GM12878 (cell line): Measurements from ENCODE around the gene CSMD2. TPM values are rescaled to one million over a fixed set of nuclear protein-coding genes. Genes with fewer than 3 reads are reported as not detected.
A peak's percentile ranks its signal among the peaks of the same experiment; 100 is the strongest.

Source experiments
- ATAC-seq: fragments of 200-7000 bp; cut with Tn5 transposase; 3 replicates; pipeline ENCODE4 v1.9.1; 2020; ENCODE audit warnings: mild to moderate bottlenecking, moderate library complexity
- BruUV-seq: library from RNA; stranded (reverse); fragments of 400-500 nt; replicated peaks from 2 replicates; lab custom pipeline; 2021; lab: Mats Ljungman, UMichigan
- CTCF ChIA-PET: fragments of 300-600 bp; sonication (Branson Sonifier 250); formaldehyde crosslinking; extraction: SDS; loops from one replicate; lab custom pipeline; 2021; ENCODE audit warnings: inconsistent platforms; lab: Yijun Ruan, JAX
- POLR2A ChIA-PET: fragments of 350-600 bp; formaldehyde crosslinking; extraction: SDS; loops from one replicate; lab custom pipeline; 2021; ENCODE audit warnings: inconsistent platforms; lab: Charles Lee
- RAD21 ChIA-PET: fragments of 300-600 bp; sonication (Branson Sonifier 250); formaldehyde crosslinking; loops from one replicate; lab custom pipeline; 2023; ENCODE audit warnings: antibody characterized with exemption; ENCODE audit not compliant: unreplicated experiment; lab: Charles Lee
- SMC1A ChIA-PET: fragments of 300-600 bp; sonication (Branson Sonifier 250); formaldehyde crosslinking; loops from one replicate; lab custom pipeline; 2023; ENCODE audit not compliant: unreplicated experiment, uncharacterized antibody; lab: Charles Lee
- DNase-seq: peaks from one replicate; pipeline ENCODE4 v3.0.0-alpha.2; 2011; ENCODE audit warnings: low read depth, low spot score
- FAIRE-seq: peaks from 3 replicates; lab custom pipeline; 2011; peaks lifted over from hg19 to GRCh38; lab: Jason Lieb, UNC
- H2AFZ ChIP-seq: 2 replicates; pipeline ENCODE4 v1.6.0; 2011; ENCODE audit warnings: low read depth, low read length, control low read depth; ENCODE audit not compliant: control insufficient read depth
- H3K27ac ChIP-seq: 2 replicates; pipeline ENCODE4 v1.5.1; 2011; ENCODE audit warnings: control low read depth; ENCODE audit not compliant: control insufficient read depth, insufficient read depth
- H3K27me3 ChIP-seq, 2 experiments: replicated peaks in 1 of 2; 2 replicates each; pipeline versions ENCODE4 v1.6.0 to v1.6.1; 2011; ENCODE audit warnings: low read length in 1 of 2; ENCODE audit not compliant: control insufficient read depth in 2 of 2, insufficient read depth in 2 of 2
- H3K36me3 ChIP-seq, 2 experiments: 2 replicates each; pipeline ENCODE4 v1.5.1; 2011; ENCODE audit warnings: low read length in 1 of 2; ENCODE audit not compliant: control insufficient read depth in 2 of 2, insufficient read depth in 2 of 2
- H3K4me1 ChIP-seq: 2 replicates; pipeline ENCODE4 v1.6.1; 2011; ENCODE audit warnings: mild to moderate bottlenecking, low read length, moderate library complexity, mixed read lengths; ENCODE audit not compliant: control insufficient read depth, insufficient read depth
- H3K4me2 ChIP-seq: 2 replicates; pipeline ENCODE4 v1.6.0; 2011; ENCODE audit warnings: control low read depth; ENCODE audit not compliant: control insufficient read depth, insufficient read depth
- H3K4me3 ChIP-seq: fragments of 200-600 bp; sonication (generic); 2 replicates; pipeline ENCODE4 v1.5.1; 2016
- H3K79me2 ChIP-seq: 2 replicates; pipeline ENCODE4 v1.6.0; 2011; ENCODE audit warnings: low read length; ENCODE audit not compliant: control insufficient read depth, insufficient read depth
- H3K9ac ChIP-seq: 2 replicates; pipeline ENCODE4 v1.8.0; 2011; ENCODE audit warnings: low read length, control low read depth, mixed read lengths; ENCODE audit not compliant: control insufficient read depth, insufficient read depth
- H3K9me3 ChIP-seq: replicated peaks from 3 replicates; pipeline ENCODE4 v1.5.1; 2011; ENCODE audit warnings: mild to moderate bottlenecking, low read length; ENCODE audit not compliant: control insufficient read depth, insufficient read depth
- H4K20me1 ChIP-seq: 2 replicates; pipeline ENCODE4 v1.6.0; 2011; ENCODE audit not compliant: control insufficient read depth, insufficient read depth
- BACH1 ChIP-seq: fragments of 450-650 bp; IDR thresholded peaks from 2 replicates; pipeline ENCODE4 v1.6.1; 2017; ENCODE audit warnings: mild to moderate bottlenecking, borderline replicate concordance
- BHLHE40 ChIP-seq, 2 experiments: fragments of 450-650 bp in 1 of 2; IDR thresholded peaks; 2 replicates each; pipeline ENCODE4 v1.6.1; 2011 to 2017; ENCODE audit warnings: low read depth in 2 of 2, borderline replicate concordance in 1 of 2, improper control_type of control experiment in 1 of 2, low read length in 1 of 2, mild to moderate bottlenecking in 1 of 2
- CBFB ChIP-seq: IDR thresholded peaks from 2 replicates; pipeline ENCODE4 v1.6.1; 2016; ENCODE audit warnings: antibody characterized with exemption, low read depth
- EGR1 ChIP-seq, 2 experiments: IDR thresholded peaks; 1 replicate in 1 of 2; 2 replicates in 1 of 2; pipeline ENCODE4 v1.6.1; 2011 to 2012; ENCODE audit warnings: low read depth in 2 of 2, low read length in 2 of 2, borderline replicate concordance in 1 of 2, mild to moderate bottlenecking in 1 of 2, moderate library complexity in 1 of 2
- FOS ChIP-seq: IDR thresholded peaks from 3 replicates; pipeline ENCODE4 v1.6.1; 2011; ENCODE audit warnings: borderline replicate concordance; ENCODE audit not compliant: insufficient read length; ENCODE audit errors: extremely low read depth
- MTA3 ChIP-seq: IDR thresholded peaks from 2 replicates; pipeline ENCODE4 v1.6.1; 2012; ENCODE audit warnings: low read length, inconsistent platforms, borderline replicate concordance
- NRF1 ChIP-seq: conservative IDR thresholded peaks from 2 replicates; pipeline ENCODE4 v1.6.1; 2011; ENCODE audit warnings: mild to moderate bottlenecking, low read depth, low read length, improper control_type of control experiment
- SIX5 ChIP-seq: IDR thresholded peaks from 2 replicates; pipeline ENCODE4 v1.6.1; 2011; ENCODE audit warnings: mild to moderate bottlenecking, low read depth, low read length, moderate library complexity; ENCODE audit not compliant: severe bottlenecking
- SMAD1 ChIP-seq: fragments of 450-650 bp; IDR thresholded peaks from 2 replicates; pipeline ENCODE4 v1.6.1; 2018; ENCODE audit warnings: mild to moderate bottlenecking, low read depth; ENCODE audit not compliant: partially characterized antibody
- SPI1 ChIP-seq: IDR thresholded peaks from 2 replicates; pipeline ENCODE4 v1.6.1; 2011; ENCODE audit warnings: low read depth, mild to moderate bottlenecking, low read length, moderate library complexity, borderline replicate concordance; ENCODE audit not compliant: insufficient read depth
- SREBF2 ChIP-seq: IDR thresholded peaks from 2 replicates; pipeline ENCODE4 v1.6.1; 2012; ENCODE audit warnings: mild to moderate bottlenecking, low read length
- YBX1 ChIP-seq: fragments of 450-650 bp; IDR thresholded peaks from 2 replicates; pipeline ENCODE4 v1.6.1; 2016; ENCODE audit warnings: antibody characterized with exemption
- ZNF384 ChIP-seq: IDR thresholded peaks from 2 replicates; pipeline ENCODE4 v1.6.1; 2012; ENCODE audit warnings: low read depth, mild to moderate bottlenecking, low read length, improper control_type of control experiment, borderline replicate concordance
- WGBS: methylation state at CpG from one replicate; pipeline ENCODE4 v1.1.6; 2016; ENCODE audit warnings: low lambda C conversion rate; ENCODE audit not compliant: insufficient replicate concordance, insufficient coverage; ENCODE audit errors: missing lambda C conversion rate; 5-methylcytosine and 5-hydroxymethylcytosine counted together
- in situ Hi-C: fragments of 300-500 bp; cut with MboI; formaldehyde crosslinking; loops from 9 replicates; pipeline ENCODE4 v1.14.3; 2018; ENCODE audit warnings: mixed read lengths
- intact Hi-C: fragments of 100-400 bp; cut with micrococcal nuclease; formaldehyde crosslinking; loops from one replicate; pipeline ENCODE4 v1.14.2; 2022; ENCODE audit not compliant: unreplicated experiment
- polyA plus RNA-seq, 11 experiments: library from polyadenylated mRNA; depleted of rRNA in 4 of 11; unstranded in 6 of 11; stranded (reverse) in 5 of 11; fragments of >200 nt; fragmentation: Nextera tagmentation in 4 of 11; fragmentation: Illumina TruSeq in 1 of 11; extraction: Ambion mirVana in 4 of 11; extraction: Trizol in 1 of 11; gene quantifications; 1 replicate in 1 of 11; 2 replicates in 10 of 11; pipeline versions ENCODE4 v1.2.1 to v1.2.3, GENCODE V29; 2011 to 2016; ENCODE audit warnings: inconsistent platforms in 2 of 11, missing spikeins in 2 of 11, low read depth in 1 of 11
- total RNA-seq, 4 experiments: library from RNA; depleted of rRNA in 3 of 4; stranded (reverse); fragments of >200 nt in 3 of 4; fragmentation: Illumina TruSeq in 1 of 4; extraction: Trizol in 1 of 4; gene quantifications; 2 replicates each; pipeline versions ENCODE4 v1.2.1 to v1.2.3, GENCODE V29; 2013 to 2021
- TF ChIP-seq, protein P1 (sequence below): IDR thresholded peaks from 2 replicates; pipeline ENCODE4 v1.6.1; 2012; ENCODE audit warnings: improper control_type of control experiment, low read depth, low read length; ENCODE audit not compliant: insufficient replicate concordance

Gene CSMD2
- total and polyA plus RNA-seq, 10 of the 15 experiments (the other 5 are each of a cell fraction or from before 2014, with no cell fraction given): under 0.01 TPM; not detected in 9

DNA sequence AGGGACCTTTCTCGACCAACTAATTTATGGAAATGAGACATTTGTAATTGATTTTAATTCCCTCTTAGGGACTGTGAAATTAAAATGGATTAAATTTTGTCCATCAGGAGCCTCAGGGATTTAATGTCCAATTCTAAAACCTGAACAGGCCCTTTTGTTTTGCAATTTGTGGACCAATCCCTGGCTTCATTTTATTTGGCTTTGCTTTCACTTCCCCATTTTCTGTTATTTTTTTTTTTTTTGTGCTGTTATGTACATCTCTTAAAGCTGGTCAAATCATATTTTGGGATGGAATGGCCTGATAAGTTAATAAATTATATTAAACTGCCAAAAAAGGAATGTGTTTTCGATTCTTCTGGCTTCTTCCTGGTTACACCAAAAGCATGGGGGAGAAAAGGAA, 663.7 kb downstream of the CSMD2 start:
- Histone ChIP-seq H2AFZ (no peak overlapping the region), H3K4me3 (no peak overlapping the region), H3K4me1 (no peaks in the 10 kb centered on the region), H3K36me3 (no peaks in the 10 kb centered on the region), H3K27me3 (no peaks in the 10 kb centered on the region), H4K20me1 (no peaks in the 10 kb centered on the region), H3K9ac (no peak overlapping the region), H3K4me2 (no peak overlapping the region), H3K79me2 (no peaks in the 10 kb centered on the region), H3K27ac (no peak overlapping the region), H3K9me3 (peaks cover 2% of the 10 kb centered on the region; the same call in 2 of the 3 replicates)
- ATAC-seq (no peak), DNase-seq (no peak), FAIRE-seq (no peak)
- WGBS: 0% methylated on average over 2 of the region's 2 CpGs
- in situ Hi-C loops: no loop called here
- ChIA-PET SMC1A (no interaction called here), POLR2A (no interaction called here), RAD21 (no interaction called here), CTCF (interaction anchor here (0.6 kb wide), 1 partner anchor 1483 kb away, joined by 3 read pairs; no protein-coding TSS in a partner anchor)
- TF ChIP-seq ZNF384 (peak; percentile 58; the same call in 1 of the 2 replicates), BACH1 (no peak), SPI1 (peak; percentile 85)
- intact Hi-C loops: no loop called here
- BruUV-seq: no TSS peak

- H3K9me3 ChIP-seq: peaks cover 7% of the 10 kb centered on the region
- BruUV-seq: no TSS peak
- no peak overlapping the region for H3K9ac ChIP-seq
- no peaks in the 10 kb centered on the region for H4K20me1 ChIP-seq
- no peak for DNase-seq
- no peak overlapping the region for H3K27ac ChIP-seq
- H3K4me1 ChIP-seq: no peaks in the 10 kb centered on the region
- no peak for ATAC-seq
- no peaks in the 10 kb centered on the region for H3K27me3 ChIP-seq
- ChIA-PET SMC1A (no interaction called here), POLR2A (no interaction called here), RAD21 (no interaction called here), CTCF (interaction anchor here (0.6 kb wide), 1 partner anchor 1483 kb away, joined by 3 read pairs; no protein-coding TSS in a partner anchor)
- H3K4me2 ChIP-seq: no peak overlapping the region
- in situ Hi-C loops (no loop called here), intact Hi-C loops (no loop called here)
- no peak overlapping the region for H3K4me3 ChIP-seq
- H2AFZ ChIP-seq: no peak overlapping the region
- no peak for FAIRE-seq
- no peaks in the 10 kb centered on the region for H3K79me2 ChIP-seq
- WGBS: 20% methylated on average over 4 of the region's 4 CpGs
- no peaks in the 10 kb centered on the region for H3K36me3 ChIP-seq
- TF ChIP-seq, protein P1, sequence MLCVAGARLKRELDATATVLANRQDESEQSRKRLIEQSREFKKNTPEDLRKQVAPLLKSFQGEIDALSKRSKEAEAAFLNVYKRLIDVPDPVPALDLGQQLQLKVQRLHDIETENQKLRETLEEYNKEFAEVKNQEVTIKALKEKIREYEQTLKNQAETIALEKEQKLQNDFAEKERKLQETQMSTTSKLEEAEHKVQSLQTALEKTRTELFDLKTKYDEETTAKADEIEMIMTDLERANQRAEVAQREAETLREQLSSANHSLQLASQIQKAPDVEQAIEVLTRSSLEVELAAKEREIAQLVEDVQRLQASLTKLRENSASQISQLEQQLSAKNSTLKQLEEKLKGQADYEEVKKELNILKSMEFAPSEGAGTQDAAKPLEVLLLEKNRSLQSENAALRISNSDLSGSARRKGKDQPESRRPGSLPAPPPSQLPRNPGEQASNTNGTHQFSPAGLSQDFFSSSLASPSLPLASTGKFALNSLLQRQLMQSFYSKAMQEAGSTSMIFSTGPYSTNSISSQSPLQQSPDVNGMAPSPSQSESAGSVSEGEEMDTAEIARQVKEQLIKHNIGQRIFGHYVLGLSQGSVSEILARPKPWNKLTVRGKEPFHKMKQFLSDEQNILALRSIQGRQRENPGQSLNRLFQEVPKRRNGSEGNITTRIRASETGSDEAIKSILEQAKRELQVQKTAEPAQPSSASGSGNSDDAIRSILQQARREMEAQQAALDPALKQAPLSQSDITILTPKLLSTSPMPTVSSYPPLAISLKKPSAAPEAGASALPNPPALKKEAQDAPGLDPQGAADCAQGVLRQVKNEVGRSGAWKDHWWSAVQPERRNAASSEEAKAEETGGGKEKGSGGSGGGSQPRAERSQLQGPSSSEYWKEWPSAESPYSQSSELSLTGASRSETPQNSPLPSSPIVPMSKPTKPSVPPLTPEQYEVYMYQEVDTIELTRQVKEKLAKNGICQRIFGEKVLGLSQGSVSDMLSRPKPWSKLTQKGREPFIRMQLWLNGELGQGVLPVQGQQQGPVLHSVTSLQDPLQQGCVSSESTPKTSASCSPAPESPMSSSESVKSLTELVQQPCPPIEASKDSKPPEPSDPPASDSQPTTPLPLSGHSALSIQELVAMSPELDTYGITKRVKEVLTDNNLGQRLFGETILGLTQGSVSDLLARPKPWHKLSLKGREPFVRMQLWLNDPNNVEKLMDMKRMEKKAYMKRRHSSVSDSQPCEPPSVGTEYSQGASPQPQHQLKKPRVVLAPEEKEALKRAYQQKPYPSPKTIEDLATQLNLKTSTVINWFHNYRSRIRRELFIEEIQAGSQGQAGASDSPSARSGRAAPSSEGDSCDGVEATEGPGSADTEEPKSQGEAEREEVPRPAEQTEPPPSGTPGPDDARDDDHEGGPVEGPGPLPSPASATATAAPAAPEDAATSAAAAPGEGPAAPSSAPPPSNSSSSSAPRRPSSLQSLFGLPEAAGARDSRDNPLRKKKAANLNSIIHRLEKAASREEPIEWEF: no peak
- TF ChIP-seq SIX5 (no peak), YBX1 (no peak), EGR1 (IDR thresholded peaks at IDR 0.05; ENCODE audit: borderline replicate concordance in 1 of 2, low read depth in 2 of 2, low read length in 2 of 2) (no peak), NRF1 (no peak), SMAD1 (no peak), SREBF2 (no peak), CBFB (no peak), FOS (no peak), BHLHE40 (IDR thresholded peaks at IDR 0.05; ENCODE audit: borderline replicate concordance in 1 of 2, low read depth in 2 of 2, low read length in 1 of 2) (no peak), MTA3 (no peak)
Observed at GRCh38 chr1:33500547-33500946, 664.5 kb downstream of the CSMD2 start.
